ENCODE results near the gene ALS2CL. TPM values are rescaled to one million over a fixed set of nuclear protein-coding genes. Genes with fewer than 3 reads are reported as not detected.

The ALS2CL gene
- total RNA-seq, 6 experiments from 2014 or later = 1.7 to 3.9 (median 2.4) TPM

DNA sequence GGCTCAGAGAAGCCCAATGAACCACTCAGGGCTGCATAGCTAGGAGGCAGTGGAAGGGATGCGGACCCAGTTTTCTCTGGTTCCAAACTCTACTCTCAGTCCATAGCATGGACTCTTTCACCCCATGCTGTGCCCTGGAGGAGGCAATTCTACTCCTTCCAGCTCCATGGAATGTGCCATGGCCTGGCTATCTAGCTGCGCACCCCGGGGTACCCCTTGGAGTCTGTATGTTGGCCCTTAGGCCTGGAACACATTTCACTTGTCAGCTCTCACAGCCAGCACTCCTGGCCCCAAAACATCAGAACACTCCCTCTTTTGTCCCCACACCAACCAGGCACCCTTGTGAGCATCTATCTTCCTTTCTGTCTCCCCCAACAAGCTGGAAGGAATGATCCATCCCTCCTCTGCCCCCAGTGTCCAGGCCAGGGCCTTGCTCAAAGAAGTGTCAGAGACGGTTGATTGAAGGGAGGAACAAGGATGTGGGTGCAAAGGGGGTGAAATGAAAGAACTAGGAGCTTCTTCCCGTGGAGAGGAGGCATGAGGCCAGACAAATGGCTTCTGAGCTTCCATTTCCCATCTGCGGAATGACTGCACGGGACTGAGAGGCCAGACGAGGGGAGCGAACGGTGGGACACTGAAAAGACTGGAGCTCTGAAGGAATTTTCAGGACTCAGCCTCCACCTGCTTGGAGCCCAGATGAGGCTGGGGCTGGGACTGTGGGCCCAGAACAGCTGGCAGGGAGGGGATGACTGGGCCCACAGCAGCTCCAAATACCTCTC is 21.4 kb upstream of the ALS2CL start:
- Mint-ChIP-seq H3K27ac (no peak overlapping the region), H3K9me3 (no peaks in the 10 kb centered on the region), H3K27me3 (ENCODE audit: insufficient read depth) (peaks cover 34% of the 10 kb centered on the region), H3K4me3 (no peak overlapping the region), H3K4me1 (ENCODE audit: low read depth) (no peaks in the 10 kb centered on the region), H3K36me3 (ENCODE audit: low read depth) (no peaks in the 10 kb centered on the region)
- TF ChIP-seq, protein P1, sequence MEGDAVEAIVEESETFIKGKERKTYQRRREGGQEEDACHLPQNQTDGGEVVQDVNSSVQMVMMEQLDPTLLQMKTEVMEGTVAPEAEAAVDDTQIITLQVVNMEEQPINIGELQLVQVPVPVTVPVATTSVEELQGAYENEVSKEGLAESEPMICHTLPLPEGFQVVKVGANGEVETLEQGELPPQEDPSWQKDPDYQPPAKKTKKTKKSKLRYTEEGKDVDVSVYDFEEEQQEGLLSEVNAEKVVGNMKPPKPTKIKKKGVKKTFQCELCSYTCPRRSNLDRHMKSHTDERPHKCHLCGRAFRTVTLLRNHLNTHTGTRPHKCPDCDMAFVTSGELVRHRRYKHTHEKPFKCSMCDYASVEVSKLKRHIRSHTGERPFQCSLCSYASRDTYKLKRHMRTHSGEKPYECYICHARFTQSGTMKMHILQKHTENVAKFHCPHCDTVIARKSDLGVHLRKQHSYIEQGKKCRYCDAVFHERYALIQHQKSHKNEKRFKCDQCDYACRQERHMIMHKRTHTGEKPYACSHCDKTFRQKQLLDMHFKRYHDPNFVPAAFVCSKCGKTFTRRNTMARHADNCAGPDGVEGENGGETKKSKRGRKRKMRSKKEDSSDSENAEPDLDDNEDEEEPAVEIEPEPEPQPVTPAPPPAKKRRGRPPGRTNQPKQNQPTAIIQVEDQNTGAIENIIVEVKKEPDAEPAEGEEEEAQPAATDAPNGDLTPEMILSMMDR (IDR thresholded peaks at IDR 0.05) = no peak
- DNase-seq = no peak

DNA sequence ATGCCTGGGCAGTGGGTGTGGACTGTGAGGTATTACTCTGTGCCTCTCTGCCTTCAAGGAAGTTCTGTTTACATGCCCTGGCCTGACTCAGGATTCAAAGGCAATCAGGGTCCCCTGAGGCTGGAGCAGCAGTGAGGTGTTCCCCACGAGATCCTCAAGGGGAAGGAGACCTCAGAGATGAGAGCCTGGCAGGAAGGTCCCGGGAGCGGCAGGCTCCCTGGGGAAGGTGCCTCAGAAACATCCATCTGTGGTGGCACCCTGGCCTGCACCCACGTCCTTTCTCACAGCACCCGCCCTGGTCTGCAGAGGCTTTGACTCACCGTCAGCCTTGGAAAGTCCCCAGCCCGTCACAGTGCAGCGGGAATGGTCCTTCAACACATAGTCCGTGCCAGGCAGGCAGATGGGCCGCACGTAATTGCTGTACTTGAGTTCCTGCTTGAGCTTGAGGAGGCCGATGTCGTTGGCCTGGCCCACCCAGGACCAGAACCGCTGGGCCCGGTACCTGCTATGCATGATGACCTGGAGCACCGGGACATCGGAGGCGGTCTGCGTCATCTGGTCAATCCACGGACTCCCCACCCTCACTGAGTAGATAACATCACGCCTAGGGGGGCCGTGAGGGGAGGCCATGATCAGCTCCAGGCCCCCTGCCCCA is 20.5 kb upstream of the ALS2CL start:
- Mint-ChIP-seq H3K4me1 (ENCODE audit: low read depth) (no peaks in the 10 kb centered on the region), H3K4me3 (no peak overlapping the region), H3K27me3 (ENCODE audit: insufficient read depth) (peaks cover 31% of the 10 kb centered on the region), H3K9me3 (no peaks in the 10 kb centered on the region), H3K36me3 (ENCODE audit: low read depth) (no peaks in the 10 kb centered on the region), H3K27ac (no peak overlapping the region)
- no peak for DNase-seq
- TF ChIP-seq, protein P1 (IDR thresholded peaks at IDR 0.05) = no peak

DNA sequence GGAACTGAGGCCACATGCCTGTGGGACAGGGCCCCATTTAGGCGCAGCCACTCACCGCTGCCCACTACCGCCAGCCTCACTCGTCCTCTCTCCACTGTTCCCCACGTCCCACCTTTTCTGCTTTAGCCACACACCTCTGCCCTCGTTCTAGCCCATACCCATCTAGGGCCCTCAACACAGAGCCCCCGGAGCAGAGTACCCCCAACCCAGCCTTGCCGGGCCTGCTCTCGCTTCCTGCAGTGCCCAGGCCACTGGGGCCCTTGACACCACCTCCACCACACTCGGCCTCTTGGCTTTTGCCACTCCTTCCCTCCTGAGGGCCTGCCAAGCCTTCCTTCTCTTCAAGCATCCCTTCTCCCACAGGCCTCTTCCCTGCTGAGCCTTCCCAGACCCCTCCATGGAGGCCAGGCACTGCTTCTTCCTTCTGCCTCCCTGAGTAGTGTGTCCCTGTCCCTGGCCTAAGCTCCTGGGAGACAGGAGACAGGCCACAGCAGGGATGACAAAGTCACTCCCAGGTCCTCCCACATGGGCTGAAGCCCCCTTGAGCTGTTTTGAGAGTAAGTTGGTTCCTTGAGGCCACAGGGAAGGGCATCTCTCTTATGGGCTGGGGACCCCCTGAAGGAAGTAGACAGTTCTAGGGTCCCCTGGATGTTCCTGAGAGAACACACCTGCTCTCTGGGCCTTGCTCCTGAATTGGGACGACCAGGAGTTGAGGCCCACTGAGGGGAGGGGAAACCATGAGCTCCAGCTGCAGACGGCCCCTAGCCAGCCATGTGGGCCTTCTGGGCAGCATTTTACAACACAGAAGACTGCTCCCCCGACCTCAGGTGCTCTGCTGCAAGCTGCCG is 19.8 kb upstream of the ALS2CL start:
- no peak for DNase-seq
- Mint-ChIP-seq H3K9me3 (no peaks in the 10 kb centered on the region), H3K4me1 (ENCODE audit: low read depth) (no peaks in the 10 kb centered on the region), H3K4me3 (no peak overlapping the region), H3K27ac (no peak overlapping the region), H3K27me3 (ENCODE audit: insufficient read depth) (peaks cover 31% of the 10 kb centered on the region), H3K36me3 (ENCODE audit: low read depth) (no peaks in the 10 kb centered on the region)
- TF ChIP-seq, protein P1 (IDR thresholded peaks at IDR 0.05) = no peak

DNA sequence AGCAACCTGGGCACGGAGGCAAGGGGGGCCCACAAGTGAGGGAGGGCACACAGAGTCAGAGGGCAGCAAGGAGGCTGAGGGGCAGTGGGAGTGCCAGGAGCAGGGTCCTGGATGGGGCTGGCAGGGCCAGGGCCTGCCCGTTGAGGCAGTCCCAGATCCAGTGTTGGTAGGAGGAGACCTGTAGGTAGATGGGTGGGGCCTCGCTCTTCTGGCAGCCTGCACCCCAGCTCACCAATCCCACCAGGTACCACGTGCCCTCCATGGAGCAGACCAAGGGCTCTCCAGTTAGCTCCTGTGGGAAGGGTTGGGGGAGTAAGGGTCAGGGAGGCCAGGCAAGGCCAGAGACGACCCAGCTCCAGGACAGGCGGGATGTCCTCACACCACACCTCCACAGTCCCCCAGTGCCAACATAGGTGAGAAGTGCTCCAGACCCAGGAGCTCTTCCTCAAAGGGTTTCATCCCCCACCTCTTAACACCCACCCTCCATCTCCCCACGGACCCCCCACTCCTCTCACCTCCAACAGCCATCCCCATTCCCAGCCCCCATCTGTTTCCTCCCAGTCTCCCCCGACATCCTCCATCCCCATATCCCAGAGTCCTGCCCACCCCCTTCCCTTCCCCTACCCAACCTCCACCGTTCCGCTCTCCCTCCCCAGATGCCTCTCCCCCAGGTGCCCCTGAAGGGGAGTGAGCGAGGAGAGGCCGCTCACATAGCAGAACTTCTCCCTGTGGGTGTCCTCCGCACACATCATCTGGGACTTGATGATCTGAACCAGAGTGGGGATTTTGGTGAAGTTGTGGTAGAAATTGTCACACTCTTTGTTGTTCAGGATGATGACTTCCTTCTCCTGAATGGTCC is 18.9 kb upstream of the ALS2CL start:
- no peaks in the 10 kb centered on the region for H3K36me3 Mint-ChIP-seq (ENCODE audit: low read depth)
- TF ChIP-seq, protein P1 (IDR thresholded peaks at IDR 0.05) = no peak
- no peak overlapping the region for H3K4me3 Mint-ChIP-seq
- peaks cover 31% of the 10 kb centered on the region for H3K27me3 Mint-ChIP-seq (ENCODE audit: insufficient read depth)
- H3K9me3 Mint-ChIP-seq = no peaks in the 10 kb centered on the region
- DNase-seq = no peak
- H3K4me1 Mint-ChIP-seq (ENCODE audit: low read depth) = no peaks in the 10 kb centered on the region
- no peak overlapping the region for H3K27ac Mint-ChIP-seq

DNA sequence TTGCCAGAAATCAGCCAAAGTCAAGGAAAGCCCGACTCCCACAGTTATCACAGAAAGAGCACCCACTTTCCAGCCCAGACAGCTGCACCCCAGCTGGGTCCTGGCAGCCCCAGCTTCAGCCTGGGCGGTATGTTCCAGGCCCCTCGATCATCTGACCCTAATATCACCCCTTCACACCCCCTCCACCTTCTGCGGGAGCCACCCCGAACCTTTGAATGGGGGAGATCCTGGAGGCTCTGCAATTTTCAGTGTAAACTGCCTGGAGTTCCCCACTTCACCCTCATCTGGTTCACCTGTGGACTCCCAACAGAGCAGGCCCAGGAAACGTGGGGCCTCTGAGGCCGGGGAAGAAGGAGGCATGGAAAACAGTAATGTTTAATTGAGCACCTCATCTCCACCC is 18.3 kb upstream of the ALS2CL start:
- Mint-ChIP-seq H3K4me3 (no peak overlapping the region), H3K9me3 (no peaks in the 10 kb centered on the region), H3K27me3 (ENCODE audit: insufficient read depth) (peaks cover 34% of the 10 kb centered on the region), H3K4me1 (ENCODE audit: low read depth) (no peaks in the 10 kb centered on the region), H3K36me3 (ENCODE audit: low read depth) (no peaks in the 10 kb centered on the region), H3K27ac (no peak overlapping the region)
- DNase-seq = no peak
- TF ChIP-seq, protein P1 (IDR thresholded peaks at IDR 0.05) = no peak

Measured in HFFc6 (cell line).